Measurements from ENCODE around the gene KRTAP16-1. TPM values are rescaled to one million over a fixed set of nuclear protein-coding genes. Genes with fewer than 3 reads are reported as not detected.

Gene KRTAP16-1
- total and polyA plus RNA-seq, 2 donors (not counting 1 experiment from before 2014, with no cell fraction given) = 0.16 TPM; not detected in 1

- Histone ChIP-seq H3K79me2 (ENCODE audit: control insufficient read depth, insufficient read depth, low read length) (no peaks in the 10 kb centered on the region), H3K4me3 (ENCODE audit: control extremely low read depth in 1 of 5, extremely low read depth in 1 of 5, insufficient read depth in 1 of 5, low read depth in 2 of 5, low read length in 4 of 5) (no peak overlapping the region), H3K4me2 (replicated peaks; ENCODE audit: low read depth, low read length, poor library complexity, severe bottlenecking) (no peak overlapping the region), H3K36me3 (replicated peaks in 1 of 2; ENCODE audit: control extremely low read depth in 1 of 2, control insufficient read depth in 1 of 2, extremely low read depth in 1 of 2, insufficient read depth in 2 of 2, low read length in 1 of 2) (no peaks in the 10 kb centered on the region), H3K27me3 (replicated peaks in 1 of 4; ENCODE audit: control extremely low read depth in 1 of 4, control insufficient read depth in 3 of 4, insufficient read depth in 4 of 4, low read length in 3 of 4) (peaks cover 0 to 11% (median 1%) of the 10 kb centered on the region in 4 experiments), H3K4me1 (ENCODE audit: control insufficient read depth in 2 of 2, insufficient read depth in 2 of 2, low read length in 2 of 2) (peaks cover 0 to 3% of the 10 kb centered on the region in 2 donors), H2AFZ (ENCODE audit: insufficient read depth, low read depth, low read length, poor library complexity, severe bottlenecking) (no peak overlapping the region), H3K9me3 (ENCODE audit: control extremely low read depth in 1 of 3, control insufficient read depth in 2 of 3, insufficient read depth in 1 of 3, low read length in 2 of 3) (no peaks in the 10 kb centered on the region), H3K9ac (ENCODE audit: low read length) (no peak overlapping the region), H4K20me1 (ENCODE audit: control insufficient read depth, insufficient read depth, low read length, poor library complexity, severe bottlenecking) (no peaks in the 10 kb centered on the region), H3K27ac (ENCODE audit: low read length in 2 of 2) (no peak overlapping the region)
- no peak overlapping the region for H3K4me3 Mint-ChIP-seq
- DNase-seq (no peak), ATAC-seq (ENCODE audit: low read depth) (no peak)
- H3K4me1 Mint-ChIP-seq = peaks cover 6% of the 10 kb centered on the region
- 100% methylated on average over 1 of the region's 3 CpGs for WGBS (ENCODE audit: insufficient coverage)
- TF ChIP-seq EZH2 (IDR thresholded peaks at IDR 0.05; ENCODE audit: borderline replicate concordance, insufficient read depth, low read depth, low read length, poor library complexity, severe bottlenecking) = no peak
- no peak for TF ChIP-seq CTCF (IDR thresholded peaks at IDR 0.05)
- CTCF ChIA-PET = interaction anchor here (0.8 kb wide), 1 partner anchor 937 kb away, joined by 3 read pairs; no protein-coding TSS in a partner anchor
- H3K27me3 Mint-ChIP-seq = peaks cover 17% of the 10 kb centered on the region
- POLR2A ChIA-PET = no interaction called here
- intact Hi-C loops (cut with micrococcal nuclease) = no loop called here
- H3K27ac Mint-ChIP-seq = no peak overlapping the region
- no peaks in the 10 kb centered on the region for H3K9me3 Mint-ChIP-seq (ENCODE audit: insufficient read depth)
Measured at GRCh38 chr17:41333836-41334235, 24.7 kb upstream of the KRTAP16-1 start.

GRCh38 chr17:41333098-41333497 lies 24.0 kb upstream of the KRTAP16-1 start:
- Histone ChIP-seq H3K4me3 (ENCODE audit: control extremely low read depth in 1 of 5, extremely low read depth in 1 of 5, insufficient read depth in 1 of 5, low read depth in 2 of 5, low read length in 4 of 5) (no peak overlapping the region), H3K79me2 (ENCODE audit: control insufficient read depth, insufficient read depth, low read length) (no peaks in the 10 kb centered on the region), H3K36me3 (replicated peaks in 1 of 2; ENCODE audit: control extremely low read depth in 1 of 2, control insufficient read depth in 1 of 2, extremely low read depth in 1 of 2, insufficient read depth in 2 of 2, low read length in 1 of 2) (no peaks in the 10 kb centered on the region), H3K4me1 (ENCODE audit: control insufficient read depth in 2 of 2, insufficient read depth in 2 of 2, low read length in 2 of 2) (peaks cover 0 to 3% of the 10 kb centered on the region in 2 donors), H3K9me3 (ENCODE audit: control extremely low read depth in 1 of 3, control insufficient read depth in 2 of 3, insufficient read depth in 1 of 3, low read length in 2 of 3) (no peaks in the 10 kb centered on the region), H3K27me3 (replicated peaks in 1 of 4; ENCODE audit: control extremely low read depth in 1 of 4, control insufficient read depth in 3 of 4, insufficient read depth in 4 of 4, low read length in 3 of 4) (peaks cover 0 to 15% (median 1%) of the 10 kb centered on the region in 4 experiments), H3K27ac (ENCODE audit: low read length in 2 of 2) (no peak overlapping the region), H4K20me1 (ENCODE audit: control insufficient read depth, insufficient read depth, low read length, poor library complexity, severe bottlenecking) (no peaks in the 10 kb centered on the region), H3K9ac (ENCODE audit: low read length) (no peak overlapping the region), H2AFZ (ENCODE audit: insufficient read depth, low read depth, low read length, poor library complexity, severe bottlenecking) (no peak overlapping the region), H3K4me2 (replicated peaks; ENCODE audit: low read depth, low read length, poor library complexity, severe bottlenecking) (no peak overlapping the region)
- ChIA-PET POLR2A (no interaction called here), CTCF (no interaction called here)
- Mint-ChIP-seq H3K27ac (no peak overlapping the region), H3K4me1 (peaks cover 6% of the 10 kb centered on the region), H3K27me3 (peaks cover 17% of the 10 kb centered on the region), H3K4me3 (no peak overlapping the region), H3K9me3 (ENCODE audit: insufficient read depth) (no peaks in the 10 kb centered on the region)
- TF ChIP-seq EZH2 (IDR thresholded peaks at IDR 0.05; ENCODE audit: borderline replicate concordance, insufficient read depth, low read depth, low read length, poor library complexity, severe bottlenecking) (no peak), CTCF (IDR thresholded peaks at IDR 0.05) (no peak)
- 96% methylated on average over 5 of the region's 5 CpGs for WGBS (ENCODE audit: insufficient coverage)
- ATAC-seq (ENCODE audit: low read depth) (no peak), DNase-seq (no peak)
- intact Hi-C loops (cut with micrococcal nuclease) = no loop called here

Data from B cell (primary cell).